Measurements from ENCODE around the gene DEDD2.

Gene DEDD2

GRCh38 chr19:42251572-42252358 is 34.3 kb upstream of the DEDD2 start:
- H3K36me3 ChIP-seq (ENCODE audit: control insufficient read depth, insufficient read depth, low read length), result peaks cover 2% of the 10 kb centered on the region
- H3K27me3 ChIP-seq (replicated peaks; ENCODE audit: control insufficient read depth, insufficient read depth, low read length), result no peaks in the 10 kb centered on the region
- peak; percentile 1 for DNase-seq (ENCODE audit: extremely low read depth, insufficient read length)
- TF ChIP-seq CTCF (IDR thresholded peaks at IDR 0.05; ENCODE audit: insufficient read depth, low read length, poor library complexity, severe bottlenecking), result no peak
- no peak overlapping the region for H3K4me3 ChIP-seq (replicated peaks; ENCODE audit: low read depth, low read length)

GRCh38 chr19:42250666-42251531 is 33.4 kb upstream of the DEDD2 start:
- DNase-seq (ENCODE audit: extremely low read depth, insufficient read length), result no peak
- TF ChIP-seq CTCF (IDR thresholded peaks at IDR 0.05; ENCODE audit: insufficient read depth, low read length, poor library complexity, severe bottlenecking), result no peak
- no peaks in the 10 kb centered on the region for H3K27me3 ChIP-seq (replicated peaks; ENCODE audit: control insufficient read depth, insufficient read depth, low read length)
- H3K4me3 ChIP-seq (replicated peaks; ENCODE audit: low read depth, low read length), result no peak overlapping the region
- peaks cover 2% of the 10 kb centered on the region for H3K36me3 ChIP-seq (ENCODE audit: control insufficient read depth, insufficient read depth, low read length)

GRCh38 chr19:42250183-42250665 is 32.7 kb upstream of the DEDD2 start:
- DNase-seq (ENCODE audit: extremely low read depth, insufficient read length), result no peak
- Histone ChIP-seq H3K27me3 (replicated peaks; ENCODE audit: control insufficient read depth, insufficient read depth, low read length) (no peaks in the 10 kb centered on the region), H3K36me3 (ENCODE audit: control insufficient read depth, insufficient read depth, low read length) (peaks cover 2% of the 10 kb centered on the region), H3K4me3 (replicated peaks; ENCODE audit: low read depth, low read length) (no peak overlapping the region)
- TF ChIP-seq CTCF (IDR thresholded peaks at IDR 0.05; ENCODE audit: insufficient read depth, low read length, poor library complexity, severe bottlenecking), result no peak

GRCh38 chr19:42249769-42250168 is 32.3 kb upstream of the DEDD2 start:
- H3K4me3 ChIP-seq (replicated peaks; ENCODE audit: low read depth, low read length), result no peak overlapping the region
- no peak for DNase-seq (ENCODE audit: extremely low read depth, insufficient read length)
- H3K36me3 ChIP-seq (ENCODE audit: control insufficient read depth, insufficient read depth, low read length), result peaks cover 2% of the 10 kb centered on the region
- no peak for TF ChIP-seq CTCF (IDR thresholded peaks at IDR 0.05; ENCODE audit: insufficient read depth, low read length, poor library complexity, severe bottlenecking)
- no peaks in the 10 kb centered on the region for H3K27me3 ChIP-seq (replicated peaks; ENCODE audit: control insufficient read depth, insufficient read depth, low read length)

- DNase-seq (ENCODE audit: extremely low read depth, insufficient read length), result no peak
- Histone ChIP-seq H3K27me3 (replicated peaks; ENCODE audit: control insufficient read depth, insufficient read depth, low read length) (no peaks in the 10 kb centered on the region), H3K36me3 (ENCODE audit: control insufficient read depth, insufficient read depth, low read length) (peaks cover 2% of the 10 kb centered on the region), H3K4me3 (replicated peaks; ENCODE audit: low read depth, low read length) (no peak overlapping the region)
- TF ChIP-seq CTCF (IDR thresholded peaks at IDR 0.05; ENCODE audit: insufficient read depth, low read length, poor library complexity, severe bottlenecking), result no peak
These were observed 31.8 kb upstream of the DEDD2 start for GRCh38 chr19:42249149-42249750.

Measured in GM06990 (cell line).